ENCODE results near the gene ADAM15. TPM values are rescaled to one million over a fixed set of nuclear protein-coding genes. Genes with fewer than 3 reads are reported as not detected.
A peak's percentile ranks its signal among the peaks of the same experiment; 100 is the strongest.

The ADAM15 gene
- total and polyA plus RNA-seq, 2 of the 8 experiments (the other 6 are each of a cell fraction or from before 2014, with no cell fraction given), result 32.9 to 37.6 TPM

GRCh38 chr1:155010211-155010918, 40.8 kb upstream of the ADAM15 start:
- H3K36me3 ChIP-seq (ENCODE audit: control insufficient read depth in 2 of 4, insufficient read depth in 4 of 4, low read length in 3 of 4), result peaks cover 0 to 13% (median 8%) of the 10 kb centered on the region in 4 experiments; a peak in 5 of 8 replicates
- no peak overlapping the region for H2AFZ ChIP-seq (ENCODE audit: low read length)
- no peak overlapping the region for H3K4me3 ChIP-seq (ENCODE audit: extremely low read depth in 1 of 4, insufficient read depth in 2 of 4, low read depth in 3 of 4, low read length in 4 of 4)
- 76% methylated on average over 7 of the region's 11 CpGs; no CpG with 5 or more reads in 1 of the 2 experiments for WGBS, 2 experiments (ENCODE audit: extremely low coverage in 1 of 2, insufficient coverage in 1 of 2, insufficient read length in 1 of 2, insufficient replicate concordance in 2 of 2, low coverage in 1 of 2, low lambda C conversion rate in 2 of 2, missing lambda C conversion rate in 1 of 2)
- H3K56ac ChIP-seq (replicated peaks; ENCODE audit: insufficient read length, low read depth, low read length), result no peak overlapping the region
- H3K4me1 ChIP-seq (replicated peaks in 1 of 4; ENCODE audit: control insufficient read depth in 3 of 4, insufficient read depth in 4 of 4, low read length in 3 of 4), result peaks cover 8 to 52% (median 34%) of the 10 kb centered on the region in 4 experiments
- no peaks in the 10 kb centered on the region for H3K9me3 ChIP-seq (ENCODE audit: insufficient read depth in 2 of 2, low read depth in 1 of 2, low read length in 1 of 2)
- no peak overlapping the region for H4K5ac ChIP-seq (ENCODE audit: insufficient read length, low read depth, low read length)
- H3K79me2 ChIP-seq (ENCODE audit: control insufficient read depth in 1 of 2, insufficient read depth in 2 of 2, low read length in 2 of 2), result peaks cover 0 to 45% of the 10 kb centered on the region in 2 experiments; a peak in 3 of 4 replicates
- H3K4ac ChIP-seq (replicated peaks; ENCODE audit: insufficient read length, low read depth, low read length), result no peak overlapping the region
- H2BK12ac ChIP-seq (ENCODE audit: low read depth, low read length), result 0 out of 2 replicates have a peak overlapping the region, but pooled peaks have one; percentile 33
- no peak overlapping the region; the same call in 1 of the 2 replicates for H2AK5ac ChIP-seq (ENCODE audit: low read depth, low read length)
- no peak overlapping the region for H3K23ac ChIP-seq (ENCODE audit: insufficient read length)
- H4K8ac ChIP-seq (ENCODE audit: extremely low read depth, insufficient read depth, low read length), result no peak overlapping the region
- H3K9ac ChIP-seq (replicated peaks in 1 of 4; ENCODE audit: extremely low read depth in 1 of 4, low read depth in 3 of 4, low read length in 3 of 4), result no peak overlapping the region
- no peaks in the 10 kb centered on the region for H3K27me3 ChIP-seq (replicated peaks in 1 of 4; ENCODE audit: control insufficient read depth in 3 of 4, extremely low read depth in 1 of 4, insufficient read depth in 3 of 4, low read length in 3 of 4)
- H3K23me2 ChIP-seq (ENCODE audit: low read depth, low read length), result no peaks in the 10 kb centered on the region; the same call in 1 of the 2 replicates
- no peak for DNase-seq (ENCODE audit: low read depth in 1 of 2, low spot score in 2 of 2)
- ChIA-PET POLR2A (ENCODE audit: partially characterized antibody) (interaction anchor here (0.7 to 14.8 kb wide), 5 partner anchors 5 to 399 kb away, joined by 3 to 128 read pairs (median 29); partner anchors contain the start of genes CKS1B, FLAD1, LENEP and SHC1), CTCF (ENCODE audit: partially characterized antibody) (interaction anchor here (0.6 to 18.6 kb wide), 5 partner anchors 12 to 1262 kb away, joined by 3 to 354 read pairs (median 3); partner anchors contain the start of genes ADAM15, LENEP and ZBTB7B)
- H3K14ac ChIP-seq (ENCODE audit: insufficient read length), result no peak overlapping the region
- peaks cover 20% of the 10 kb centered on the region for H3K79me1 ChIP-seq (ENCODE audit: low read depth, low read length)
- no peak overlapping the region for H2BK5ac ChIP-seq (ENCODE audit: low read depth, low read length)
- H2BK120ac ChIP-seq (replicated peaks; ENCODE audit: low read depth, low read length), result no peak overlapping the region
- no peak overlapping the region for H4K91ac ChIP-seq (replicated peaks; ENCODE audit: insufficient read length, low read length)
- H3K27ac ChIP-seq (ENCODE audit: low read depth, low read length), result 0 out of 2 replicates have a peak overlapping the region, but pooled peaks have one; percentile 30
- no peak for FAIRE-seq
- H2BK20ac ChIP-seq (ENCODE audit: low read length), result no peak overlapping the region
- H3K18ac ChIP-seq (ENCODE audit: extremely low read depth, low read length), result no peak overlapping the region
- H3K4me2 ChIP-seq (ENCODE audit: insufficient read depth in 1 of 2, low read depth in 2 of 2, low read length in 2 of 2), result no peak overlapping the region
- peaks cover 0 to 15% of the 10 kb centered on the region in 2 experiments for H4K20me1 ChIP-seq (replicated peaks in 1 of 2; ENCODE audit: control insufficient read depth in 1 of 2, insufficient read depth in 2 of 2, low read length in 2 of 2)
- H2BK15ac ChIP-seq (ENCODE audit: low read length), result no peak overlapping the region
- TF ChIP-seq SIRT6 (IDR thresholded peaks at IDR 0.05; ENCODE audit: low read length) (no peak), KDM4A (IDR thresholded peaks at IDR 0.05; ENCODE audit: low read depth, low read length, severe bottlenecking) (no peak), RNF2 (IDR thresholded peaks at IDR 0.05; ENCODE audit: borderline replicate concordance, low read depth, low read length, missing control alignments, poor library complexity, severe bottlenecking) (no peak), ZNF274 (IDR thresholded peaks at IDR 0.05; ENCODE audit: borderline replicate concordance, extremely low read depth, low read length) (no peak), SP2 (IDR thresholded peaks at IDR 0.05; ENCODE audit: low read length) (no peak), GABPA (IDR thresholded peaks at IDR 0.05; ENCODE audit: borderline replicate concordance, insufficient read depth, low read length) (no peak), TAF1 (IDR thresholded peaks at IDR 0.05; ENCODE audit: low read depth, low read length) (no peak), TBP (IDR thresholded peaks at IDR 0.05; ENCODE audit: low read depth, low read length) (no peak), CEBPB (IDR thresholded peaks at IDR 0.05; ENCODE audit: low read depth, low read length) (no peak)

Measured in H1 (cell line).